H1 (cell line): ENCODE data around the gene GPC3. TPM values are rescaled to one million over a fixed set of nuclear protein-coding genes. Genes with fewer than 3 reads are reported as not detected.

Source experiments
- CTCF ChIA-PET: fragments of 300-600 bp; sonication (Branson Sonifier 250); formaldehyde crosslinking; loops from one replicate; lab custom pipeline; 2021; ENCODE audit not compliant: partially characterized antibody; lab: Charles Lee
- POLR2A ChIA-PET: fragments of 300-600 bp; sonication (Branson Sonifier 250); formaldehyde crosslinking; loops from one replicate; lab custom pipeline; 2021; ENCODE audit warnings: inconsistent platforms; ENCODE audit not compliant: partially characterized antibody; lab: Charles Lee
- DNase-seq, 2 experiments: peaks; one replicate each; pipeline versions ENCODE4 v3.0.0 to v3.0.0-alpha.2; 2010 to 2022; ENCODE audit warnings: low spot score in 2 of 2, low read depth in 1 of 2, mixed read lengths in 1 of 2
- FAIRE-seq: peaks from 2 replicates; lab custom pipeline; 2011; peaks lifted over from hg19 to GRCh38; lab: Jason Lieb, UNC
- H2AFZ ChIP-seq: 2 replicates; pipeline ENCODE4 v1.8.1; 2012; ENCODE audit warnings: low read length, inconsistent platforms
- H2AK5ac ChIP-seq: 2 replicates; pipeline ENCODE4 v1.6.1; 2013; ENCODE audit warnings: low read depth, low read length
- H2BK120ac ChIP-seq: replicated peaks from 2 replicates; pipeline ENCODE3; 2013; ENCODE audit warnings: low read depth, low read length, inconsistent platforms
- H2BK12ac ChIP-seq: 2 replicates; pipeline ENCODE4 v1.6.1; 2013; ENCODE audit warnings: low read depth, low read length
- H2BK15ac ChIP-seq: 2 replicates; pipeline ENCODE4 v1.6.1; 2013; ENCODE audit warnings: low read length
- H2BK20ac ChIP-seq: 2 replicates; pipeline ENCODE4 v1.6.1; 2013; ENCODE audit warnings: low read length
- H2BK5ac ChIP-seq: 2 replicates; pipeline ENCODE4 v1.6.1; 2013; ENCODE audit warnings: low read depth, low read length
- H3K14ac ChIP-seq: 2 replicates; pipeline ENCODE4 v1.6.1; 2013; ENCODE audit warnings: inconsistent platforms; ENCODE audit not compliant: insufficient read length
- H3K18ac ChIP-seq: 2 replicates; pipeline ENCODE4 v1.6.1; 2013; ENCODE audit warnings: low read length; ENCODE audit errors: extremely low read depth
- H3K23ac ChIP-seq: 2 replicates; pipeline ENCODE4 v1.6.1; 2013; ENCODE audit warnings: inconsistent platforms; ENCODE audit not compliant: insufficient read length
- H3K23me2 ChIP-seq: 2 replicates; pipeline ENCODE4 v1.6.1; 2013; ENCODE audit warnings: low read depth, low read length
- H3K27ac ChIP-seq: 2 replicates; pipeline ENCODE4 v1.6.1; 2011; ENCODE audit warnings: low read depth, low read length, inconsistent platforms
- H3K27me3 ChIP-seq, 4 experiments: replicated peaks in 1 of 4; 1 replicate in 1 of 4; 2 replicates in 3 of 4; pipeline versions ENCODE4 v1.6.1 to v1.8.1; 2011 to 2013; ENCODE audit warnings: low read length in 3 of 4, mild to moderate bottlenecking in 3 of 4, inconsistent platforms in 2 of 4, mixed read lengths in 2 of 4, moderate library complexity in 1 of 4; ENCODE audit not compliant: control insufficient read depth in 3 of 4, insufficient read depth in 3 of 4; ENCODE audit errors: extremely low read depth in 1 of 4
- H3K36me3 ChIP-seq, 4 experiments: 2 replicates each; pipeline versions ENCODE4 v1.6.1 to v1.8.1; 2011 to 2013; ENCODE audit warnings: mild to moderate bottlenecking in 4 of 4, low read length in 3 of 4, moderate library complexity in 2 of 4, control low read depth in 1 of 4, inconsistent platforms in 1 of 4; ENCODE audit not compliant: insufficient read depth in 4 of 4, control insufficient read depth in 2 of 4
- H3K4ac ChIP-seq: replicated peaks from 2 replicates; pipeline ENCODE3; 2013; ENCODE audit warnings: low read length, low read depth, mixed read lengths, inconsistent platforms; ENCODE audit not compliant: insufficient read length
- H3K4me1 ChIP-seq, 4 experiments: replicated peaks in 1 of 4; 1 replicate in 1 of 4; 2 replicates in 3 of 4; pipeline versions ENCODE4 v1.6.1 to v1.8.1; 2011 to 2013; ENCODE audit warnings: low read length in 3 of 4, inconsistent platforms in 2 of 4, mixed read lengths in 1 of 4; ENCODE audit not compliant: insufficient read depth in 4 of 4, control insufficient read depth in 3 of 4
- H3K4me2 ChIP-seq, 2 experiments: 2 replicates each; pipeline versions ENCODE4 v1.6.1 to v1.8.1; 2011 to 2013; ENCODE audit warnings: low read depth in 2 of 2, low read length in 2 of 2, control low read depth in 1 of 2, inconsistent platforms in 1 of 2, mild to moderate bottlenecking in 1 of 2; ENCODE audit not compliant: insufficient read depth in 1 of 2
- H3K4me3 ChIP-seq, 4 experiments: fragments of 200-600, 300-600 bp in 1 of 4; sonication (generic), shearing (Covaris generic), sonication (Bioruptor Twin) in 1 of 4; 2 replicates each; pipeline versions ENCODE4 v1.5.1 to v1.8.1; 2011 to 2016; ENCODE audit warnings: low read length in 4 of 4, low read depth in 3 of 4, control low read depth in 2 of 4, inconsistent platforms in 2 of 4, mild to moderate bottlenecking in 2 of 4, mixed read lengths in 1 of 4, moderate library complexity in 1 of 4; ENCODE audit not compliant: insufficient read depth in 2 of 4; ENCODE audit errors: extremely low read depth in 1 of 4
- H3K56ac ChIP-seq: replicated peaks from 2 replicates; pipeline ENCODE3; 2013; ENCODE audit warnings: low read depth, mild to moderate bottlenecking, mixed read lengths, low read length, inconsistent platforms; ENCODE audit not compliant: insufficient read length
- H3K79me1 ChIP-seq: 2 replicates; pipeline ENCODE4 v1.6.1; 2013; ENCODE audit warnings: low read depth, low read length, control low read depth
- H3K79me2 ChIP-seq, 2 experiments: 2 replicates each; pipeline versions ENCODE4 v1.6.1 to v1.8.1; 2012 to 2013; ENCODE audit warnings: low read length in 2 of 2, mild to moderate bottlenecking in 2 of 2, inconsistent platforms in 1 of 2; ENCODE audit not compliant: insufficient read depth in 2 of 2, control insufficient read depth in 1 of 2
- H3K9ac ChIP-seq, 4 experiments: replicated peaks in 1 of 4; 1 replicate in 1 of 4; 2 replicates in 3 of 4; pipeline versions ENCODE4 v1.6.1 to v1.8.1; 2011 to 2013; ENCODE audit warnings: low read depth in 3 of 4, low read length in 3 of 4, control low read depth in 2 of 4, mild to moderate bottlenecking in 2 of 4, moderate library complexity in 2 of 4, inconsistent platforms in 1 of 4; ENCODE audit errors: extremely low read depth in 1 of 4
- H3K9me3 ChIP-seq, 2 experiments: 2 replicates each; pipeline versions ENCODE4 v1.6.1 to v1.8.1; 2012 to 2013; ENCODE audit warnings: mild to moderate bottlenecking in 2 of 2, moderate library complexity in 2 of 2, control low read depth in 1 of 2, inconsistent platforms in 1 of 2, low read depth in 1 of 2, low read length in 1 of 2, mixed read lengths in 1 of 2; ENCODE audit not compliant: insufficient read depth in 2 of 2
- H4K20me1 ChIP-seq, 2 experiments: replicated peaks in 1 of 2; 2 replicates each; pipeline versions ENCODE3 to v1.8.1; 2011 to 2013; ENCODE audit warnings: inconsistent platforms in 2 of 2, low read length in 2 of 2, mild to moderate bottlenecking in 1 of 2; ENCODE audit not compliant: insufficient read depth in 2 of 2, control insufficient read depth in 1 of 2
- H4K5ac ChIP-seq: 2 replicates; pipeline ENCODE4 v1.6.1; 2013; ENCODE audit warnings: low read length, low read depth, mixed read lengths, inconsistent platforms; ENCODE audit not compliant: insufficient read length
- H4K8ac ChIP-seq: 2 replicates; pipeline ENCODE4 v1.8.0; 2013; ENCODE audit warnings: mild to moderate bottlenecking, moderate library complexity, low read length, inconsistent platforms; ENCODE audit not compliant: insufficient read depth; ENCODE audit errors: extremely low read depth
- H4K91ac ChIP-seq: replicated peaks from 2 replicates; pipeline ENCODE3; 2013; ENCODE audit warnings: low read length, mixed read lengths, inconsistent platforms; ENCODE audit not compliant: insufficient read length
- EGR1 ChIP-seq: IDR thresholded peaks from 2 replicates; pipeline ENCODE4 v1.6.1; 2011; ENCODE audit warnings: low read depth, low read length, borderline replicate concordance
- WGBS, 2 experiments: shearing (Covaris generic) in 1 of 2; methylation state at CpG; one replicate each; pipeline versions ENCODE4 v1.1.6 to v1.1.7; 2013 to 2015; ENCODE audit warnings: low lambda C conversion rate in 2 of 2, mixed read lengths in 2 of 2, inconsistent platforms in 1 of 2, low coverage in 1 of 2, missing lambda C conversion rate in 1 of 2; ENCODE audit not compliant: insufficient replicate concordance in 2 of 2, insufficient coverage in 1 of 2, insufficient read length in 1 of 2; ENCODE audit errors: extremely low coverage in 1 of 2, missing lambda C conversion rate in 1 of 2; 5-methylcytosine and 5-hydroxymethylcytosine counted together
- polyA plus RNA-seq, 7 experiments: library from polyadenylated mRNA; depleted of rRNA in 3 of 7; stranded (reverse) in 5 of 7; unstranded in 2 of 7; fragments of >200 nt in 5 of 7; fragments of 200-250 nt in 2 of 7; gene quantifications; 1 replicate in 5 of 7; 2 replicates in 1 of 7; 4 replicates in 1 of 7; pipeline versions ENCODE4 v1.2.1 to v1.2.3, GENCODE V29; 2011 to 2013; ENCODE audit warnings: missing spikeins in 2 of 7, mixed read lengths in 2 of 7
- total RNA-seq: library from RNA; stranded (reverse); fragmentation: NEBNext Ultra II Directional; extraction: Animal tissue kit (Norgen Biotek cat#: 25700); gene quantifications from 2 replicates; pipeline ENCODE4 v1.2.1, GENCODE V29; 2021

Gene GPC3
- total and polyA plus RNA-seq, 2 of the 8 experiments (the other 6 are each of a cell fraction or from before 2014, with no cell fraction given), result 64.8 to 71.9 TPM

DNA sequence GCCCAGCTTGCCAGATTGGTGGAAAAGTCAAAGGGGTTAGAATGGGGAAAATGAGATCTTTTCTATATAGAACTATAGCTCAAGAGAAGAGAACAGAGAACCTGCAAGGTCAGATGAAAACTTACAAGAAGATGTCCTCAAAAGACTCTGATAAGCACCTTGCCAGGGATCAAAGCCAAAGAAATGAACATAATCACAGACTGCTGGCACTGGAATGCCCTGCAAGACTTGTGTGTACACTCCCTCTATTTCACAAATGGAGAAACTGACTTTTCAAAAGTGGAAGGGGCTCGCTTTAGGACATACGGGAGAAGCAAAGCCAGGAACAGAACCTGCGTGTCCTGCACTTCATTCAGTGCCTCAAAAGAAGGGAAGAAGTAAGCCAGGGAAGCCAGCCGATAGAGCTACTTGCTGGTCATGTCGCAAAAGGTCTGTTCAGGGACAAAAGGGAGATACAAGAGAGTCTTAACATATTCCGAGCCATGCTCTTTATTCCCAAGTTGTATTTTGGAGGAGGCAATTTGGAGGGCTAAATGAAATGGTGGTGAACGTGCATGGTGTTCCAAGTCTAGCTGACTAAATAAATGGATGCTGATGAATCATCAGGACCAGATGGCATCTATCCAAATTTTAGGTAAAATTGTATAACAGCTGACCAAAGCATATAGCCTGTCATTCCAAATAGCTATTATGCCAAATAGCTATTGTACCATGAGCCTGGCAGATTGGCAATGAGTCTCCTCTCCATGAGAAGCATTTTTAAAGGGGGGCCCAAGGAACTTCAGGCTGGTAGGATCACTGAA, 394.5 kb downstream of the GPC3 start:
- Histone ChIP-seq H2AK5ac (no peak overlapping the region), H3K79me2 (no peaks in the 10 kb centered on the region), H3K36me3 (no peaks in the 10 kb centered on the region), H3K4ac (no peak overlapping the region), H2BK120ac (no peak overlapping the region), H3K27me3 (no peaks in the 10 kb centered on the region), H3K4me1 (no peaks in the 10 kb centered on the region), H4K91ac (no peak overlapping the region), H3K23ac (no peak overlapping the region), H4K20me1 (no peaks in the 10 kb centered on the region), H3K4me3 (no peak overlapping the region), H2BK15ac (no peak overlapping the region), H3K14ac (no peak overlapping the region), H4K5ac (no peak overlapping the region), H3K56ac (no peak overlapping the region), H2BK5ac (no peak overlapping the region), H3K9ac (no peak overlapping the region), H4K8ac (no peak overlapping the region), H2AFZ (no peak overlapping the region), H3K4me2 (no peak overlapping the region), H3K18ac (no peak overlapping the region), H3K23me2 (no peaks in the 10 kb centered on the region), H3K27ac (no peak overlapping the region), H3K79me1 (no peaks in the 10 kb centered on the region), H2BK20ac (no peak overlapping the region), H3K9me3 (no peaks in the 10 kb centered on the region), H2BK12ac (no peak overlapping the region)
- no peak for DNase-seq
- CTCF ChIA-PET, result no interaction called here
- POLR2A ChIA-PET, result no interaction called here
- no peak for FAIRE-seq
- WGBS, 2 experiments, result 90% methylated on average over 7 of the region's 7 CpGs; no CpG with 5 or more reads in 1 of the 2 experiments
- TF ChIP-seq EGR1, result no peak
